Panc1 (cell line): ENCODE data around the gene POLR3E. TPM values are rescaled to one million over a fixed set of nuclear protein-coding genes. Genes with fewer than 3 reads are reported as not detected.

Experiments
- ATAC-seq: fragments of 200-7000 bp; cut with Tn5 transposase; 2 replicates; pipeline ENCODE4 v1.9.1; 2020; ENCODE audit warnings: mild to moderate bottlenecking, moderate library complexity
- BruUV-seq: library from RNA; stranded (reverse); fragments of 400-500 nt; replicated peaks from 2 replicates; lab custom pipeline; 2021; lab: Mats Ljungman, UMichigan
- CTCF ChIA-PET: fragments of 300-600 bp; sonication (Branson Sonifier 250); formaldehyde crosslinking; loops from one replicate; lab custom pipeline; 2022; ENCODE audit warnings: antibody characterized with exemption; lab: Charles Lee
- POLR2A ChIA-PET: fragments of 300-600 bp; sonication (Branson Sonifier 250); formaldehyde crosslinking; loops from one replicate; lab custom pipeline; 2022; ENCODE audit warnings: antibody characterized with exemption; lab: Charles Lee
- DNase-seq: peaks from one replicate; pipeline ENCODE4 v3.0.0-alpha.2; 2010; ENCODE audit warnings: low read depth, low spot score
- H3K27ac ChIP-seq: 2 replicates; pipeline ENCODE4 v1.5.1; 2011; ENCODE audit warnings: mild to moderate bottlenecking, low read length, inconsistent platforms
- H3K27me3 ChIP-seq: fragments of 200-500 bp; sonication (Bioruptor generic); 2 replicates; pipeline ENCODE4 v1.6.0; 2014; ENCODE audit warnings: low read length, inconsistent platforms; ENCODE audit not compliant: control insufficient read depth, insufficient read depth
- H3K36me3 ChIP-seq: fragments of 200-500 bp; sonication (Bioruptor generic); 2 replicates; pipeline ENCODE4 v1.5.1; 2014; ENCODE audit warnings: inconsistent platforms, mild to moderate bottlenecking, low read length, moderate library complexity; ENCODE audit not compliant: control insufficient read depth, insufficient read depth
- H3K4me1 ChIP-seq: 2 replicates; pipeline ENCODE4 v1.5.1; 2011; ENCODE audit warnings: inconsistent platforms, mild to moderate bottlenecking, low read length, moderate library complexity; ENCODE audit not compliant: control insufficient read depth, insufficient read depth
- H3K4me3 ChIP-seq, 2 experiments: 2 replicates each; pipeline ENCODE4 v1.5.1; 2011 to 2012; ENCODE audit warnings: low read depth in 2 of 2, low read length in 2 of 2, mild to moderate bottlenecking in 2 of 2, inconsistent platforms in 1 of 2, moderate library complexity in 1 of 2
- H3K9me3 ChIP-seq: fragments of 200-500 bp; sonication (Bioruptor generic); 2 replicates; pipeline ENCODE4 v1.5.1; 2014; ENCODE audit warnings: low read depth, mild to moderate bottlenecking, inconsistent platforms, low read length, moderate library complexity; ENCODE audit not compliant: control insufficient read depth, insufficient read depth
- POLR2AphosphoS5 ChIP-seq: IDR thresholded peaks from 2 replicates; pipeline ENCODE4 v1.6.1; 2012; ENCODE audit warnings: mild to moderate bottlenecking, low read depth, low read length, moderate library complexity
- SIN3A ChIP-seq: IDR thresholded peaks from 2 replicates; pipeline ENCODE4 v1.6.1; 2012; ENCODE audit warnings: low read depth, mild to moderate bottlenecking, low read length, moderate library complexity, borderline replicate concordance; ENCODE audit not compliant: insufficient read depth
- TCF7L2 ChIP-seq: IDR thresholded peaks from 2 replicates; pipeline ENCODE4 v1.6.1; 2011; ENCODE audit warnings: mild to moderate bottlenecking, low read depth, low read length, inconsistent platforms
- in situ Hi-C: cut with HindIII; loops from 2 replicates; pipeline ENCODE4 v1.10.0; 2016; ENCODE audit warnings: low sequenced_read_pairs, low pct_unique_long_range_greater_than_20kb
- intact Hi-C: fragments of 100-400 bp; cut with micrococcal nuclease; formaldehyde crosslinking; loops from one replicate; pipeline ENCODE4 v1.10.0; 2022; ENCODE audit not compliant: unreplicated experiment
- total RNA-seq: library from RNA; stranded (reverse); gene quantifications from one replicate; pipeline ENCODE4 v1.2.1, GENCODE V29; 2021; ENCODE audit not compliant: unreplicated experiment
- TF ChIP-seq, protein P1 (sequence below), 2 experiments: IDR thresholded peaks; 2 replicates each; pipeline ENCODE4 v1.6.1; 2011 to 2012; ENCODE audit warnings: low read depth in 2 of 2, control low read depth in 1 of 2, low read length in 1 of 2, mild to moderate bottlenecking in 1 of 2, moderate library complexity in 1 of 2; ENCODE audit not compliant: insufficient read depth in 1 of 2
- TF ChIP-seq, protein P2 (sequence below): fragments of 450-650 bp; IDR thresholded peaks from 2 replicates; pipeline ENCODE4 v1.5.1; 2017; ENCODE audit warnings: mild to moderate bottlenecking

The POLR3E gene
- total RNA-seq, 1 experiment from 2014 or later = 45.2 TPM

DNA sequence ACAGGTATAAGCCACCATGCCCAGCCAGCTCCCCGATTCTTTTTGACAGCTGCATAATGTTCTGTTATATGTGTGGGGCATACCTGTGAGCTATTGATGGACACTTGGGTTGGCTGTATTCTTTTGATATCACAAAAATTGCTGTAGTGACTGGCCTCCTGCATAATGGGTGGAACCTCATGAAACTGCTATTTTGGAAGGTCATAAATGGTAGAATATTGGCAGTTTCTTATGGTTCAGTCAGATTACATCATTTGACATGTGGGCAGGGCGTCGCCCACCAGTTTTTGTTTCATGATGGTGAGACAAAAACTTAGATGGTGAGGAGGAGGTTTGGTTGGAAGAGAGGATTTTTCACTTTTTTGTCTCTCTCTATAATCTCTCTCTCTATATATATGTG, 26.7 kb upstream of the POLR3E start:
- in situ Hi-C loops = no loop called here
- Histone ChIP-seq H3K27me3 (no peaks in the 10 kb centered on the region), H3K4me1 (no peaks in the 10 kb centered on the region), H3K4me3 (no peak overlapping the region), H3K9me3 (no peaks in the 10 kb centered on the region), H3K27ac (no peak overlapping the region), H3K36me3 (no peaks in the 10 kb centered on the region)
- no TSS peak for BruUV-seq
- no peak for TF ChIP-seq POLR2AphosphoS5
- no peak for TF ChIP-seq TCF7L2
- TF ChIP-seq, protein P1, sequence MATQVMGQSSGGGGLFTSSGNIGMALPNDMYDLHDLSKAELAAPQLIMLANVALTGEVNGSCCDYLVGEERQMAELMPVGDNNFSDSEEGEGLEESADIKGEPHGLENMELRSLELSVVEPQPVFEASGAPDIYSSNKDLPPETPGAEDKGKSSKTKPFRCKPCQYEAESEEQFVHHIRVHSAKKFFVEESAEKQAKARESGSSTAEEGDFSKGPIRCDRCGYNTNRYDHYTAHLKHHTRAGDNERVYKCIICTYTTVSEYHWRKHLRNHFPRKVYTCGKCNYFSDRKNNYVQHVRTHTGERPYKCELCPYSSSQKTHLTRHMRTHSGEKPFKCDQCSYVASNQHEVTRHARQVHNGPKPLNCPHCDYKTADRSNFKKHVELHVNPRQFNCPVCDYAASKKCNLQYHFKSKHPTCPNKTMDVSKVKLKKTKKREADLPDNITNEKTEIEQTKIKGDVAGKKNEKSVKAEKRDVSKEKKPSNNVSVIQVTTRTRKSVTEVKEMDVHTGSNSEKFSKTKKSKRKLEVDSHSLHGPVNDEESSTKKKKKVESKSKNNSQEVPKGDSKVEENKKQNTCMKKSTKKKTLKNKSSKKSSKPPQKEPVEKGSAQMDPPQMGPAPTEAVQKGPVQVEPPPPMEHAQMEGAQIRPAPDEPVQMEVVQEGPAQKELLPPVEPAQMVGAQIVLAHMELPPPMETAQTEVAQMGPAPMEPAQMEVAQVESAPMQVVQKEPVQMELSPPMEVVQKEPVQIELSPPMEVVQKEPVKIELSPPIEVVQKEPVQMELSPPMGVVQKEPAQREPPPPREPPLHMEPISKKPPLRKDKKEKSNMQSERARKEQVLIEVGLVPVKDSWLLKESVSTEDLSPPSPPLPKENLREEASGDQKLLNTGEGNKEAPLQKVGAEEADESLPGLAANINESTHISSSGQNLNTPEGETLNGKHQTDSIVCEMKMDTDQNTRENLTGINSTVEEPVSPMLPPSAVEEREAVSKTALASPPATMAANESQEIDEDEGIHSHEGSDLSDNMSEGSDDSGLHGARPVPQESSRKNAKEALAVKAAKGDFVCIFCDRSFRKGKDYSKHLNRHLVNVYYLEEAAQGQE (IDR thresholded peaks at IDR 0.05; ENCODE audit: insufficient read depth in 1 of 2, low read depth in 2 of 2, low read length in 1 of 2) = no peak
- TF ChIP-seq SIN3A = no peak
- TF ChIP-seq, protein P2, sequence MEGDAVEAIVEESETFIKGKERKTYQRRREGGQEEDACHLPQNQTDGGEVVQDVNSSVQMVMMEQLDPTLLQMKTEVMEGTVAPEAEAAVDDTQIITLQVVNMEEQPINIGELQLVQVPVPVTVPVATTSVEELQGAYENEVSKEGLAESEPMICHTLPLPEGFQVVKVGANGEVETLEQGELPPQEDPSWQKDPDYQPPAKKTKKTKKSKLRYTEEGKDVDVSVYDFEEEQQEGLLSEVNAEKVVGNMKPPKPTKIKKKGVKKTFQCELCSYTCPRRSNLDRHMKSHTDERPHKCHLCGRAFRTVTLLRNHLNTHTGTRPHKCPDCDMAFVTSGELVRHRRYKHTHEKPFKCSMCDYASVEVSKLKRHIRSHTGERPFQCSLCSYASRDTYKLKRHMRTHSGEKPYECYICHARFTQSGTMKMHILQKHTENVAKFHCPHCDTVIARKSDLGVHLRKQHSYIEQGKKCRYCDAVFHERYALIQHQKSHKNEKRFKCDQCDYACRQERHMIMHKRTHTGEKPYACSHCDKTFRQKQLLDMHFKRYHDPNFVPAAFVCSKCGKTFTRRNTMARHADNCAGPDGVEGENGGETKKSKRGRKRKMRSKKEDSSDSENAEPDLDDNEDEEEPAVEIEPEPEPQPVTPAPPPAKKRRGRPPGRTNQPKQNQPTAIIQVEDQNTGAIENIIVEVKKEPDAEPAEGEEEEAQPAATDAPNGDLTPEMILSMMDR = no peak
- CTCF ChIA-PET = no interaction called here
- intact Hi-C loops = no loop called here
- DNase-seq (no peak), ATAC-seq (no peak)
- POLR2A ChIA-PET = no interaction called here

- no TSS peak for BruUV-seq
- ChIA-PET CTCF (interaction anchor here (0.8 kb wide), 1 partner anchor 82 kb away, joined by 3 read pairs; no protein-coding TSS in a partner anchor), POLR2A (no interaction called here)
- H3K27ac ChIP-seq = no peak overlapping the region
- ATAC-seq (no peak), DNase-seq (no peak)
- no peak for TF ChIP-seq TCF7L2
- no peaks in the 10 kb centered on the region for H3K9me3 ChIP-seq
- H3K27me3 ChIP-seq = no peaks in the 10 kb centered on the region
- H3K36me3 ChIP-seq = no peaks in the 10 kb centered on the region
- no peaks in the 10 kb centered on the region for H3K4me1 ChIP-seq
- intact Hi-C loops (no loop called here), in situ Hi-C loops (no loop called here)
- H3K4me3 ChIP-seq = no peak overlapping the region
These were observed 24.1 kb upstream of the POLR3E start for GRCh38 chr16:22272870-22273650.

GRCh38 chr16:22274916-22275315, 22.3 kb upstream of the POLR3E start:
- Histone ChIP-seq H3K27me3 (no peaks in the 10 kb centered on the region), H3K36me3 (no peaks in the 10 kb centered on the region), H3K27ac (no peak overlapping the region), H3K4me3 (no peak overlapping the region), H3K4me1 (no peaks in the 10 kb centered on the region), H3K9me3 (no peaks in the 10 kb centered on the region)
- TF ChIP-seq, protein P1 (IDR thresholded peaks at IDR 0.05; ENCODE audit: insufficient read depth in 1 of 2, low read depth in 2 of 2, low read length in 1 of 2) = no peak
- TF ChIP-seq TCF7L2 (no peak), POLR2AphosphoS5 (no peak), SIN3A (no peak)
- TF ChIP-seq, protein P2 = no peak
- no peak for DNase-seq
- CTCF ChIA-PET = no interaction called here
- no TSS peak for BruUV-seq
- ATAC-seq = no peak
- POLR2A ChIA-PET = interaction anchor here (0.6 kb wide), 1 partner anchor 70 kb away, joined by 6 read pairs; no protein-coding TSS in a partner anchor
- intact Hi-C loops (no loop called here), in situ Hi-C loops (no loop called here)
